Esophagus squamous epithelium (tissue), 5 donors: ENCODE measurements around the gene CISD1. TPM values are rescaled to one million over a fixed set of nuclear protein-coding genes. Genes with fewer than 3 reads are reported as not detected.

Source experiments
- DNase-seq: peaks from one replicate; lab custom pipeline; 2025; lab: John Stamatoyannopoulos, UW
- H3K27ac ChIP-seq, 4 donors: fragments of 200-600 bp; sonication (generic); one replicate each; pipeline ENCODE4 v1.5.1; 2016 to 2019; ENCODE audit warnings: mild to moderate bottlenecking in 1 of 4
- H3K27me3 ChIP-seq, 4 donors: fragments of 200-600 bp; sonication (generic); 1 replicate in 3 of 4; 2 replicates in 1 of 4; pipeline versions ENCODE4 v1.5.1 to v1.6.0; 2017 to 2021; ENCODE audit warnings: antibody characterized with exemption in 1 of 4
- H3K36me3 ChIP-seq, 3 donors: fragments of 200-600 bp; sonication (generic); one replicate each; pipeline ENCODE4 v1.5.1; 2016 to 2019
- H3K4me1 ChIP-seq, 3 donors: fragments of 200-600 bp; sonication (generic); one replicate each; pipeline ENCODE4 v1.5.1; 2017 to 2019
- H3K4me3 ChIP-seq, 4 donors: fragments of 200-600 bp; sonication (generic); 1 replicate in 3 of 4; 2 replicates in 1 of 4; pipeline ENCODE4 v1.5.1; 2016 to 2019; ENCODE audit warnings: mild to moderate bottlenecking in 2 of 4, moderate library complexity in 1 of 4
- H3K9me3 ChIP-seq, 3 donors: fragments of 200-600 bp; sonication (generic); one replicate each; pipeline ENCODE4 v1.5.1; 2016 to 2019
- POLR2A ChIP-seq, 4 donors: fragments of 450-650 bp; IDR thresholded peaks; one replicate each; pipeline ENCODE4 v1.6.1; 2017; ENCODE audit warnings: antibody characterized with exemption in 4 of 4, mild to moderate bottlenecking in 4 of 4, moderate library complexity in 3 of 4
- WGBS, 2 donors: methylation state at CpG; one replicate each; pipeline ENCODE4 v1.1.5; 2018; 5-methylcytosine and 5-hydroxymethylcytosine counted together
- intact Hi-C: fragments of 100-400 bp; cut with DNase I; formaldehyde crosslinking; loops from one replicate; pipeline ENCODE4 v1.15.0; 2022
- total RNA-seq, 4 donors: library from RNA; depleted of rRNA; stranded (reverse); fragments of >200 nt; gene quantifications; one replicate each; pipeline ENCODE4 v1.1.0, GENCODE V29; 2016
- TF ChIP-seq, protein P1 (sequence below), 6 experiments: fragments of 450-650 bp in 4 of 6; fragments of 200-600 bp in 2 of 6; sonication (generic) in 2 of 6; IDR thresholded peaks; one replicate each; pipeline ENCODE4 v1.5.1; 2016 to 2019; ENCODE audit warnings: antibody characterized with exemption in 6 of 6, mild to moderate bottlenecking in 4 of 6, moderate library complexity in 4 of 6
- donor health status: DM: yes; HTN: yes; CAD: no.

Gene CISD1
- total RNA-seq, 4 donors from 2014 or later = 11.0 to 25.1 (median 17.6) TPM

DNA sequence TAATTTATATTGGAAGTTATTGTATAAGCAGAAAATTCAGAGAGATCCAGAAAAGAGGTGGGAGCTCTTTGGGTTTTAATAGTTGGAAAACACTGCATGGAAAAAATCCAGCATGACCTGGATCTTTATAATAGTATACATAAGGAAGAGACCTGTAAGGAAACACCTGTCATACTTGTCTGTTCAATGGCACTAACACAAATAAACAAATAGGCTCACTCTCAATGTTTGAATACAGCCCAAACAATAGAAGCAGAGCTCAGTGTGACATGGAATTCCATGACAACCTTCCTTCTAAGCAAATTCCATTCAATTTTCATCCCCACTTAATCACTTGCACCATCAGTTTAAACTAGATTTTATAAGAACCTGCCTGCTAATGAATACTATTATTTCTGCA, 31.7 kb downstream of the CISD1 start:
- intact Hi-C loops = no loop called here
- TF ChIP-seq, protein P1, sequence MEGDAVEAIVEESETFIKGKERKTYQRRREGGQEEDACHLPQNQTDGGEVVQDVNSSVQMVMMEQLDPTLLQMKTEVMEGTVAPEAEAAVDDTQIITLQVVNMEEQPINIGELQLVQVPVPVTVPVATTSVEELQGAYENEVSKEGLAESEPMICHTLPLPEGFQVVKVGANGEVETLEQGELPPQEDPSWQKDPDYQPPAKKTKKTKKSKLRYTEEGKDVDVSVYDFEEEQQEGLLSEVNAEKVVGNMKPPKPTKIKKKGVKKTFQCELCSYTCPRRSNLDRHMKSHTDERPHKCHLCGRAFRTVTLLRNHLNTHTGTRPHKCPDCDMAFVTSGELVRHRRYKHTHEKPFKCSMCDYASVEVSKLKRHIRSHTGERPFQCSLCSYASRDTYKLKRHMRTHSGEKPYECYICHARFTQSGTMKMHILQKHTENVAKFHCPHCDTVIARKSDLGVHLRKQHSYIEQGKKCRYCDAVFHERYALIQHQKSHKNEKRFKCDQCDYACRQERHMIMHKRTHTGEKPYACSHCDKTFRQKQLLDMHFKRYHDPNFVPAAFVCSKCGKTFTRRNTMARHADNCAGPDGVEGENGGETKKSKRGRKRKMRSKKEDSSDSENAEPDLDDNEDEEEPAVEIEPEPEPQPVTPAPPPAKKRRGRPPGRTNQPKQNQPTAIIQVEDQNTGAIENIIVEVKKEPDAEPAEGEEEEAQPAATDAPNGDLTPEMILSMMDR (IDR thresholded peaks at IDR 0.05) = no peak
- TF ChIP-seq POLR2A (IDR thresholded peaks at IDR 0.05) = no peak
- DNase-seq = no peak
- H3K4me3 ChIP-seq = no peak overlapping the region
- no peak overlapping the region for H3K27ac ChIP-seq
- peaks cover 0 to 24% (median 0%) of the 10 kb centered on the region in 4 donors for H3K27me3 ChIP-seq
- no peaks in the 10 kb centered on the region for H3K4me1 ChIP-seq
- no peaks in the 10 kb centered on the region for H3K36me3 ChIP-seq
- no peaks in the 10 kb centered on the region for H3K9me3 ChIP-seq

DNA sequence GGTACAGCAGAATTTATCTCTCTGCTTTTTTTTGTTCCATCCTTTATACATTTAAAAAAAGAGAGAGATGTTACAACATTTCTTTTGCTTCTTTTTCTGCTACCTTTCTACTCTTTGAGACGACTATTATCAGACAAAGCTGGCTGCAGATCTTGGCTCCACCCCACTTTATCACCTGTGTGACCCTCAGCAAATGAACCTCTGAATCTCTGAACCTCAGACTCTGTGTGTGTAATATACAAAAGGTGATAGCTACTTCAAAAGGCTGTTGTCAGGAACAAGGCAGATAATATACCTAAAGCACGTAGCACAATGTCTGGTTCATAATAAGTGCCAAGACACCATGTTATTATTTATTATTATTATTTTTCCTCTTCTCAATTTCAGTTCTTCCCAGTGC, 33.3 kb downstream of the CISD1 start:
- Histone ChIP-seq H3K27ac (no peak overlapping the region), H3K4me3 (no peak overlapping the region), H3K27me3 (peaks cover 0 to 35% (median 0%) of the 10 kb centered on the region in 4 donors), H3K4me1 (no peaks in the 10 kb centered on the region), H3K36me3 (no peaks in the 10 kb centered on the region), H3K9me3 (no peaks in the 10 kb centered on the region)
- TF ChIP-seq, protein P1 (IDR thresholded peaks at IDR 0.05) = no peak
- TF ChIP-seq POLR2A (IDR thresholded peaks at IDR 0.05) = no peak
- no peak for DNase-seq
- intact Hi-C loops = no loop called here
- 52% methylated on average over 2 of the region's 2 CpGs for WGBS, 2 donors

DNA sequence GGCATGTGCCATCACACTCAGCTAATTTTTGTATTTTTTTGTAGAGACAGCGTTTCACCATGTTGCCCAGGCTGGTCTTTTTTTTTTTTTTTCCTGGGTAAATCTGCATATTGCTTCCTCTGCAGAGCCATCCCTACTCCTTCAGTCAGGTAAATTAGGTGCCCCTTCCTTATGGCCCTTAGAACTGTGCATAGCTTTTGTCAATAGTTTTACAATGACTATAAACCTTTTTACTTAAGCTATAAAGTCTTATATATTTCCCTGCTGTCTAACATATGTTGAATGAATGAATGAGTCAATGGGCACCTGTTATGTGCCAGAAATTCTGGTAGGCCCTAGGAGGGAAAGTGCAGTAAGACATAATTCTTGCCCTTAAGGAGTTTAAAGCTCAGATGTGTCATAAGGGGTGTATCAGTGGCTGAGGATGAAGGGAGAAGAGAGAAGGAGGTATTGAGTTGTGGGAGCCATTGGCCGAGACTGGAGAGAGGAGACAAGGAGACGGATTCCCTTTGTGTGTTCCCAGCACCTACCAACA, 35.2 kb downstream of the CISD1 start:
- no peak for DNase-seq
- H3K4me3 ChIP-seq = no peak overlapping the region
- H3K9me3 ChIP-seq = no peaks in the 10 kb centered on the region
- H3K36me3 ChIP-seq = no peaks in the 10 kb centered on the region
- H3K4me1 ChIP-seq = no peaks in the 10 kb centered on the region
- 84 to 92% methylated on average over 3 of the region's 3 CpGs for WGBS, 2 donors
- no peak overlapping the region for H3K27ac ChIP-seq
- TF ChIP-seq, protein P1 (IDR thresholded peaks at IDR 0.05) = no peak
- TF ChIP-seq POLR2A (IDR thresholded peaks at IDR 0.05) = no peak
- intact Hi-C loops = no loop called here
- H3K27me3 ChIP-seq = peaks cover 0 to 35% (median 0%) of the 10 kb centered on the region in 4 donors

DNA sequence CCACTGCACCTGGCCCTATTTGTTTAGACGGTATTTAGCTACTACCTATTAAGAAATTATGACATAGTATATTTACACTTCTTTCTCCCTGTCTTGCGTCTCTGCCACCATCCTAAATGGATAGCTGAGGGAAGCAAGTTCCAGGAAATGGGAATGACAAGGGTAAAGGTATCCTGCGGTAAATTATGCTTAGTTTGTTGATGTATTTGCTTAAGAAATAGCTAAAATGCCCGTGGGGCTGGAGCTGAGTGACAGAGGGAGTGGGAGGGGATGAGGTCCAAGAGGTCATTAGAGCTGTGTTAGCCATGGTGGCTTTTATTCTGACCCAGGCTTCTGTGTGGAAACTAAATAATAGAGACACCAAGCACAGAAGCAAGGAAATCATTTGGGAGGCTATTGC, 36.9 kb downstream of the CISD1 start:
- DNase-seq = no peak
- TF ChIP-seq POLR2A (IDR thresholded peaks at IDR 0.05) = no peak
- TF ChIP-seq, protein P1 (IDR thresholded peaks at IDR 0.05) = no peak
- intact Hi-C loops = no loop called here
- H3K4me3 ChIP-seq = no peak overlapping the region
- H3K27ac ChIP-seq = no peak overlapping the region
- no peaks in the 10 kb centered on the region for H3K9me3 ChIP-seq
- WGBS, 2 donors = 45 to 48% methylated on average over 4 of the region's 4 CpGs
- H3K27me3 ChIP-seq = peaks cover 0 to 35% (median 0%) of the 10 kb centered on the region in 4 donors
- H3K36me3 ChIP-seq = no peaks in the 10 kb centered on the region
- no peaks in the 10 kb centered on the region for H3K4me1 ChIP-seq

DNA sequence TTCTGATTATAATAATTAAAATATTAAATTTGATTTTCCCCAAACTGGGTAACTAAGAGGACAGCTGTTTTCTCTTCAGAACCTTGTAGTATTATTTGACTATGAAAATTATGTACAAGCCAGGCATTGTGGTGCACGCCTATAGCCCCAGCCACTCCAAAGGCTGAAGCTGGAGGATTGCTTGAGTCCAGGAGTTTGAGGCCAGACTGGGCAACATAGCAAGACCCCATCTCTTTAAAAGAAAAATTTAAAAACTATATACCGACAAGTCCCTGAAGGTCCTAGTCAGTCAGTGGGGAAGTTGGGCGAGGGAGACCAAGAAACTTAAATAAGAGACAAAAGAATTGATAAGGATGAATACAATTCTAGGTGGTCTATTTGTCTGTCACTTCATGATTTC, 38.7 kb downstream of the CISD1 start:
- H3K9me3 ChIP-seq = no peaks in the 10 kb centered on the region
- no peaks in the 10 kb centered on the region for H3K36me3 ChIP-seq
- intact Hi-C loops = no loop called here
- DNase-seq = no peak
- no peaks in the 10 kb centered on the region for H3K4me1 ChIP-seq
- peaks cover 0 to 30% (median 0%) of the 10 kb centered on the region in 4 donors for H3K27me3 ChIP-seq
- WGBS, 2 donors = 80 to 87% methylated on average over 3 of the region's 3 CpGs
- TF ChIP-seq, protein P1 (IDR thresholded peaks at IDR 0.05) = no peak
- TF ChIP-seq POLR2A (IDR thresholded peaks at IDR 0.05) = no peak
- H3K27ac ChIP-seq = no peak overlapping the region
- no peak overlapping the region for H3K4me3 ChIP-seq
